ENCODE results near the gene HOXA3.
A peak's percentile ranks its signal among the peaks of the same experiment; 100 is the strongest.

HOXA3 gene

GRCh38 chr7:27198138-27198841 lies 45.9 kb upstream of the HOXA3 start:
- DNase-seq (ENCODE audit: low read depth) = peak; percentile 81
- H3K4me3 ChIP-seq (ENCODE audit: low read depth, low read length) = peak overlapping the region; percentile 82
- TF ChIP-seq CTCF (IDR thresholded peaks at IDR 0.05; ENCODE audit: low read depth, low read length) (no peak), MAX (IDR thresholded peaks at IDR 0.05; ENCODE audit: low read depth, low read length) (no peak), MYC (IDR thresholded peaks at IDR 0.05; ENCODE audit: low read depth, low read length) (peak; percentile 31; the same call in 1 of the 2 replicates), POLR2A (IDR thresholded peaks at IDR 0.05; ENCODE audit: extremely low read depth, insufficient read length) (no peak)

GRCh38 chr7:27197137-27198042 lies 45.0 kb upstream of the HOXA3 start:
- peak overlapping the region; percentile 82 for H3K4me3 ChIP-seq (ENCODE audit: low read depth, low read length)
- peak; percentile 31 for DNase-seq (ENCODE audit: low read depth)
- TF ChIP-seq CTCF (IDR thresholded peaks at IDR 0.05; ENCODE audit: low read depth, low read length) (no peak), MYC (IDR thresholded peaks at IDR 0.05; ENCODE audit: low read depth, low read length) (no peak), MAX (IDR thresholded peaks at IDR 0.05; ENCODE audit: low read depth, low read length) (no peak), POLR2A (IDR thresholded peaks at IDR 0.05; ENCODE audit: extremely low read depth, insufficient read length) (no peak)

GRCh38 chr7:27196287-27196767 lies 43.9 kb upstream of the HOXA3 start:
- H3K4me3 ChIP-seq (ENCODE audit: low read depth, low read length) = peak overlapping the region; percentile 82
- TF ChIP-seq CTCF (IDR thresholded peaks at IDR 0.05; ENCODE audit: low read depth, low read length) (peak; percentile 83), POLR2A (IDR thresholded peaks at IDR 0.05; ENCODE audit: extremely low read depth, insufficient read length) (no peak)
- DNase-seq (ENCODE audit: low read depth) = peak; percentile 94

GRCh38 chr7:27194686-27195379 lies 42.5 kb upstream of the HOXA3 start:
- peak; percentile 23; the same call in 1 of the 2 replicates for TF ChIP-seq MYC (IDR thresholded peaks at IDR 0.05; ENCODE audit: low read depth, low read length)
- no peak for TF ChIP-seq POLR2A (IDR thresholded peaks at IDR 0.05; ENCODE audit: extremely low read depth, insufficient read length)
- no peak for TF ChIP-seq MAX (IDR thresholded peaks at IDR 0.05; ENCODE audit: low read depth, low read length)
- TF ChIP-seq CTCF (IDR thresholded peaks at IDR 0.05; ENCODE audit: low read depth, low read length) = no peak
- peak overlapping the region; percentile 39 for H3K4me3 ChIP-seq (ENCODE audit: low read depth, low read length)
- DNase-seq (ENCODE audit: low read depth) = peak; percentile 65

GRCh38 chr7:27194002-27194352 lies 41.6 kb upstream of the HOXA3 start:
- DNase-seq (ENCODE audit: low read depth) = no peak
- TF ChIP-seq MAX (IDR thresholded peaks at IDR 0.05; ENCODE audit: low read depth, low read length) (no peak), POLR2A (IDR thresholded peaks at IDR 0.05; ENCODE audit: extremely low read depth, insufficient read length) (no peak), CTCF (IDR thresholded peaks at IDR 0.05; ENCODE audit: low read depth, low read length) (no peak), MYC (IDR thresholded peaks at IDR 0.05; ENCODE audit: low read depth, low read length) (no peak)
- H3K4me3 ChIP-seq (ENCODE audit: low read depth, low read length) = no peak overlapping the region

Measured in NB4 (cell line).